GM21447 (cell line): ENCODE results near the gene SYT3.
"Not testable (repeated sequence)": the region's sequence is repeated elsewhere in the genome, so short reads cannot be mapped to it uniquely, and the experiment has no call there.

Experiments
- ATAC-seq: cut with Tn5 transposase; IDR thresholded peaks from one replicate; pipeline ENCODE4 v1.9.1; 2021; ENCODE audit not compliant: unreplicated experiment

Gene SYT3

GRCh38 chr19:50606059-50606836 lies 33.4 kb downstream of the SYT3 start:
- ATAC-seq = not testable (repeated sequence)

- ATAC-seq = not testable (repeated sequence)
Measured at GRCh38 chr19:50604264-50605073, 35.2 kb downstream of the SYT3 start.

GRCh38 chr19:50602935-50603334 lies 36.7 kb downstream of the SYT3 start:
- ATAC-seq = no peak

- ATAC-seq = no peak
Measured at GRCh38 chr19:50602496-50602895, 37.2 kb downstream of the SYT3 start.

- ATAC-seq = no peak
Measured at GRCh38 chr19:50602089-50602422, 37.6 kb downstream of the SYT3 start.

DNA sequence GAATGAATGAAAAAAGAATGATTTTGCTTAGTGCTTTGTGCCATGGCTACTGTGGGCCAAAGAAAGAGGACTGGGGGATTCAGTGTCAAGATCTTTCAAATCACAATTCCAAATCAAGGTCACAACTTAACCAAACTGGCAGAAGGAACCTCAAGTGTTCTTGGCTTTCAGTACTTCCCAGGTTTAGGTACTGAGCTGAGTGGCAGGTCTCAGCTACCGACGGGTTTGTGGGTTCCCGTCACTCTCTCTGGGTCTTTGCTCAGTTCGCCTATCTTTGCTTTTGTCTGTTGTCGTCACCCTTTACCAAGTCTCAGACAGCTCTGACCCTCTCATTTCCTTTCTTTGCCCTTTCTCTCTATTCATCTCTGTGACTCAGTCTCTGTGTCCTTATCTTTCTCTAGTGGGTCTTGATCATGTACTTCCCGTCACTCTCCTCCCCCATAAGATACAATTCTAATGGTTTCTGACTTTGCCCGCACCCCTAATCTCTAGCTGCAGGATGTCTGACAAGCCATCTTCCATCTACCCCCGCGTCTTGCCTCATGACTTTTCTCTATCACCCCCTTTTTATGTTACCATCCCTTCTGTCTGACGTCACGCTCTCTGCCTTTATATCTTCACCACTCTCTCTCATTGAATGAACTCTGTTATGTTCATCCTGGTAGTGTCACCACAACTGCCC lies 38.1 kb downstream of the SYT3 start:
- ATAC-seq = no peak

- ATAC-seq = no peak
Measured at GRCh38 chr19:50599427-50599826, 40.3 kb downstream of the SYT3 start.

DNA sequence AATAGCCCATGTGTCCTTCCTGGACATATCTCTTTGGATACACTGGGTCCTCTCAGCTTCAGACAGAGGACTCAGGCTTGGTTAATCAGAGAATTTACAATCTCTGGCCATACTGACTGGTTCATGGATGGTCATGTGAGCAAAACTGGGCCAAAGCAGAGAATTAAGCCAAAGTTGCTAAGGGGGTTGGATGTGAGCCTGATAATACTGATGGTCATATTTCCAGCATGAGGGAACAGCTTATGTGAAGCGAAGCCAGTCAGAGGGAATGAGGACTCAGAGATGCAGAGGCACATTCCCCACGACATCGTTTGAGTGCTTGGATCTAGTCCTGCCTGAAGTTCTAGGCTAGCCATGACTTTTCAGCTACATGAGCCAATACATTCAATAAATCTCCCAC lies 49.5 kb downstream of the SYT3 start:
- no peak for ATAC-seq

DNA sequence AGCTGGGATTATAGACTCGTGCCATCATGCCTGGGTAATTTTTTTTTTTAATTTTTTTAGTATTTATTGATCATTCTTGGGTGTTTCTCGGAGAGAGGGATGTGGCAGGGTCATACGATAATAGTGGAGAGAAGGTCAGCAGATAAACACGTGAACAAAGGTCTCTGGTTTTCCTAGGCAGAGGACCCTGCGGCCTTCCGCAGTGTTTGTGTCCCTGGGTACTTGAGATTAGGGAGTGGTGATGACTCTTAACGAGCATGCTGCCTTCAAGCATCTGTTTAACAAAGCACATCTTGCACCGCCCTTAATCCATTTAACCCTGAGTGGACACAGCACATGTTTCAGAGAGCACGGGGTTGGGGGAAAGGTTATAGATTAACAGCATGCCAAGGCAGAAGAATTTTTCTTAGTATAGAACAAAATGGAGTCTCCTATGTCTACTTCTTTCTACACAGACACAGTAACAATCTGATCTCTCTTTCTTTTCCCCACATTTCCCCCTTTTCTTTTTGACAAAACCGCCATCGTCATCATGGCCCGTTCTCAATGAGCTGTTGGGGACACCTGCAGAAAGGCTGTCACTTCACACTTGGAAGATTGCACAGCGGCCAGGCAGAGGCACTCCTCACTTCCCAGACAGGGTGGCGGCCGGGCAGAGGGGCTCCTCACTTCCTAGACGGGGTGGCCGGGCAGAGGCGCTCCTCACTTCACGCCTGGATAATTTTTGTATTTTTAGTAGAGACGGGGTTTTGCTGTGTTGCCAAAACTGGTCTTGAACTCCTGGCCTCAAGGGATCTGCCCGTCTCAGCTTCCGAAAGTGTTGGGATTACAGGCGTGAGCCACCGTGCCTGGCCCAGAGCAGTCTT lies 57.7 kb downstream of the SYT3 start:
- ATAC-seq = not testable (repeated sequence)

DNA sequence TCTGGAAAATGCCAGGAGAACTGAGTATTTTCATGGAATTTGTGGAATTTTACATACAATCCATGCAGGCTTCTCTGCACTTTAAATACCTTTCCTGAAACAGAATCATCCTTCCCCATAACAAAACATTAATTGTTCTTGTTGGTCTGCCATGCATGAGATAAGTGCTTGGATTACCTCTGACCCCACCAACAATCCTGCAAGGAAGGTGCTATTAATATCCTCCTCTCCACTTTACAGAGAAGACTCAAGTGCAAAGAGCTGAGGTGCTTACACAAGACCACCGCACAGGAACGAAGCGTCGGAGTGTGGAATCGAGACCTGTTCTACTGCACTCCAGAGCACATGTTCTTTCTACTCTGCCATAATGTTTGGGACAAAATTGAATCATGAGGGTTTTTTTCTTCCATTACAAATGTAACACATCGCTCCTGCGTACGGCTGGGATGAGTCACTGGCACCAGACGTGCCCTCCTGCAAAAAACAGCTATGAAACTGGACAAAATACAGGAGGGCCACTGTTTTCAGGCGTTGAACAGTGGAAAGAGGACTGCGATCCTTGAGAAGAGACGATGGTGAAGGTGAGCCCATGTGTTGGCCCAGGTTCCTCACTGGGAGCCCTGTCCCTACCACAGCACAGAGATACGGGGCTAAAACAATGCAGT lies 58.6 kb downstream of the SYT3 start:
- no peak for ATAC-seq

GRCh38 chr19:50580240-50580639 lies 59.4 kb downstream of the SYT3 start:
- no peak for ATAC-seq

DNA sequence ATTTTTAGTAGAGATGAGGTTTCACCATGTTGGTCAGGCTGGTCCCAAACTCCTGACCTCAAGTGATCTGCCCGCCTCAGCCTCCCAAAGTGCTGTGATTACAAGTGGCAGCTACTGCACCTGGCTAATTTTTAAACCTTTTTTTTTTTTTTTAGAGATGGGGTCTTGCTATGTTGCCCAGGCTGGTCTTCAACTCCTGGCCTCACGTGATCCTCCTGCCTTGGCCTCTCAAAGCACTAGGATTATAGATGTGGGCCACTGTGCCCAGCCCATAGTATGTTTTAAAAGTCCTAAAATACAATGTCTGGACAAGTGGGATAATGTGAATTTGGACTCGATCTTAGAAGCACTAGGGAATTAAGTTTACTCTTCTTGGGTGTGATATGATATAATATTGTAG lies 62.9 kb downstream of the SYT3 start:
- not testable (repeated sequence) for ATAC-seq

- ATAC-seq = no peak
Measured at GRCh38 chr19:50573741-50574461, 65.8 kb downstream of the SYT3 start.
